Measurements from ENCODE around the gene TMEM18.
"Not testable (repeated sequence)": the region's sequence is repeated elsewhere in the genome, so short reads cannot be mapped to it uniquely, and the experiment has no call there.

Gene TMEM18

DNA sequence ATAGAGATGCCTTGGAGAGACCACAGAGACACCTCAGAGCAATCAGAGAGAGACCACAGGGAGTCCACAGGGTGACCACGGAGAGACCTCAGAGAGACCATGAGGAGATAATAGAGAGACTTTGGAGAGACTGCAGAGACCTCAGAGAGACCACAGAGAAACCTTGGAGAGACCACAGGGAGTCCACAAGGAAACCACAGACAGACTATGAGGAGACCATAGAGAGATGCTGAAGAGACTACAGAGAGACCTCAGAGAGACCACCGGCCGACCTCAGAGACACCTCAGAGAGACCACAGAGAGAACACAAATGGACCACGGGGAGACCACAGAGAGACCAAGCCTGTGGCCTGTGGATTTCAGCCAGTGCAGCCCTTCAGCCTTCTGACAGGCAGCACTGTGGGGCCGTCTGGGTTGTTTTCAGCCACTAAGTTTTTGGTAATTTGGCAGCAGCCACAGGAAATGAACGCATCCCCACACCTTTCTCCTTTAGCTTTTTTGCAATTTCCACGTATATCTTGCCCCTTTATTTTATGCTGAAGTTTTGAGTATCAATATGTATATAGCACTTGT, 11.4 kb upstream of the TMEM18 start:
- DNase-seq (ENCODE audit: low read depth) = no peak
- TF ChIP-seq, protein P1, sequence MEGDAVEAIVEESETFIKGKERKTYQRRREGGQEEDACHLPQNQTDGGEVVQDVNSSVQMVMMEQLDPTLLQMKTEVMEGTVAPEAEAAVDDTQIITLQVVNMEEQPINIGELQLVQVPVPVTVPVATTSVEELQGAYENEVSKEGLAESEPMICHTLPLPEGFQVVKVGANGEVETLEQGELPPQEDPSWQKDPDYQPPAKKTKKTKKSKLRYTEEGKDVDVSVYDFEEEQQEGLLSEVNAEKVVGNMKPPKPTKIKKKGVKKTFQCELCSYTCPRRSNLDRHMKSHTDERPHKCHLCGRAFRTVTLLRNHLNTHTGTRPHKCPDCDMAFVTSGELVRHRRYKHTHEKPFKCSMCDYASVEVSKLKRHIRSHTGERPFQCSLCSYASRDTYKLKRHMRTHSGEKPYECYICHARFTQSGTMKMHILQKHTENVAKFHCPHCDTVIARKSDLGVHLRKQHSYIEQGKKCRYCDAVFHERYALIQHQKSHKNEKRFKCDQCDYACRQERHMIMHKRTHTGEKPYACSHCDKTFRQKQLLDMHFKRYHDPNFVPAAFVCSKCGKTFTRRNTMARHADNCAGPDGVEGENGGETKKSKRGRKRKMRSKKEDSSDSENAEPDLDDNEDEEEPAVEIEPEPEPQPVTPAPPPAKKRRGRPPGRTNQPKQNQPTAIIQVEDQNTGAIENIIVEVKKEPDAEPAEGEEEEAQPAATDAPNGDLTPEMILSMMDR (IDR thresholded peaks at IDR 0.05; ENCODE audit: low read length, missing control alignments) = no peak
- no peak overlapping the region for H3K4me3 ChIP-seq (replicated peaks; ENCODE audit: low read depth, low read length)

DNA sequence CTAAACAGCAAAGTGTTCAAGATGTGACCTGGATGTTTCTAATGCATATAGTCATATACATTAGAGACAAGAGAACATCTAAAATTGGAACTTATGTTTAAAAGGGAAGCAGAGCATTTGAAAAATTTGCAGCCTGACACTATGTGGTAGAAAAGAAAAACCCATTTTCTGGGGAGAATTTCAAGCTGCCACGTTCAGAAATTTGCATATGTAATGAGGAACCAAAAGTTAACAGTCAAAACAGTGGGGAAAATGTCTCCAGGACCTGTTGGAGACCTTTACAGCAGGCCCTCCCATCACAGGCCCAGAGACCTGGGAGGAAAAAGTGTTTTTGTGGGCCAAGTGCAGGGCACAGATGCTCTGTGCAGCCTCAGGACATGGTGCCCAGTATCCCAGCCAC, 8.2 kb upstream of the TMEM18 start:
- no peak for DNase-seq (ENCODE audit: low read depth)
- H3K4me3 ChIP-seq (replicated peaks; ENCODE audit: low read depth, low read length) = no peak overlapping the region
- TF ChIP-seq, protein P1 (IDR thresholded peaks at IDR 0.05; ENCODE audit: low read length, missing control alignments) = no peak

DNA sequence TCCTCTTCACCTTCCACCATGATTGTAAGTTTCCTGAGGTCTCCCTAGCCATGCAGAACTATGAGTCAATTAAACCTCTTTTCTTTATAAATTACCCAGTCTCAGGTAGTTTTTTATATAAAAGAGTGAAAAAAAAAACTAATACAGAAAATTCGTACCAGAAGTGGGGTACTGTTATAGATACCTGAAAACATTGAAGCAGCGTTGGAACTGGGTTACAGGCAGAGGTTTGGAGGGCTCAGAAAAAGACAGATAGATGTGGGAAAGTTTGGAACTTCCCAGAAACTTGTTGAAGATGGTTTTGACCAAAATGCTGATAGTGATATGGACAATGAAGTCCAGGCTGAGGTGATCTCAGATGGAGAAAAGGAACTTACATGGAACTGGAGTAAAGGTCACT, 7.7 kb upstream of the TMEM18 start:
- H3K4me3 ChIP-seq (replicated peaks; ENCODE audit: low read depth, low read length); DNase-seq (ENCODE audit: low read depth): not testable (repeated sequence)

- DNase-seq (ENCODE audit: low read depth) = no peak
- TF ChIP-seq, protein P1 (IDR thresholded peaks at IDR 0.05; ENCODE audit: low read length, missing control alignments) = no peak
- no peak overlapping the region for H3K4me3 ChIP-seq (replicated peaks; ENCODE audit: low read depth, low read length)
These were observed 5.0 kb upstream of the TMEM18 start for GRCh38 chr2:682226-682625.

GRCh38 chr2:681312-681711, 4.1 kb upstream of the TMEM18 start:
- no peak for DNase-seq (ENCODE audit: low read depth)
- TF ChIP-seq, protein P1 (IDR thresholded peaks at IDR 0.05; ENCODE audit: low read length, missing control alignments) = no peak
- H3K4me3 ChIP-seq (replicated peaks; ENCODE audit: low read depth, low read length) = no peak overlapping the region

GRCh38 chr2:680496-680895, 3.3 kb upstream of the TMEM18 start:
- H3K4me3 ChIP-seq (replicated peaks; ENCODE audit: low read depth, low read length) = no peak overlapping the region
- TF ChIP-seq, protein P1 (IDR thresholded peaks at IDR 0.05; ENCODE audit: low read length, missing control alignments) = no peak
- no peak for DNase-seq (ENCODE audit: low read depth)

GRCh38 chr2:678964-679363, 1.8 kb upstream of the TMEM18 start:
- no peak overlapping the region for H3K4me3 ChIP-seq (replicated peaks; ENCODE audit: low read depth, low read length)
- no peak for DNase-seq (ENCODE audit: low read depth)
- TF ChIP-seq, protein P1 (IDR thresholded peaks at IDR 0.05; ENCODE audit: low read length, missing control alignments) = no peak
